Activated T-cell treated with anti-CD3 and anti-CD28 coated beads for 48 hours (primary cell): ENCODE data around the gene ARAF.

Source experiments
- DNase-seq: peaks from one replicate; pipeline ENCODE4 v3.0.0-alpha.2; 2020; ENCODE audit warnings: low read depth

ARAF gene

DNA sequence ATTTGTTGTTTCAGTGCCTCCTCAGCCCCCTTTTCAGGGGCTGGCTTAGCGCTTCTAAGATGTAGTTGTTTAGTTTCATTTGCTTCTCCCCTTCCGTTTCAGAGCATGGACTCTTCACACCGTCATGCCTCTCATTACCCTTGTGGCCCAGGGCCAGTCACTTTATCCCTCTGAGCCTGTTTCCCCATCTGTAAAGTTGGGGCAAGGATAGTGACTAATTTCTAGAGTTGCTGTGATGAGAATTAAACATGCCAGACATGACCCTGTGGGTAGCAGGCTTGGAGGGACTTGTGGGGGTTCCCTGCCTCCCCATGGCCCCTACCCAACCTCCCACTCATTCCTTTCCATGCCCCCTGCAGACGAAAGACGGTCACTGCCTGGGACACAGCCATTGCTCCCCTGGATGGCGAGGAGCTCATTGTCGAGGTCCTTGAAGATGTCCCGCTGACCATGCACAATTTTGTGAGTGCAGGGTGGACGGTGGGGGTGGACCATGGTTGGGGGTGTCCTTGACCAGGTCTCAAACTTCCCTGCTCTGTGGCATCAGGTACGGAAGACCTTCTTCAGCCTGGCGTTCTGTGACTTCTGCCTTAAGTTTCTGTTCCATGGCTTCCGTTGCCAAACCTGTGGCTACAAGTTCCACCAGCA is 3.6 kb downstream of the ARAF start:
- DNase-seq: no peak

DNA sequence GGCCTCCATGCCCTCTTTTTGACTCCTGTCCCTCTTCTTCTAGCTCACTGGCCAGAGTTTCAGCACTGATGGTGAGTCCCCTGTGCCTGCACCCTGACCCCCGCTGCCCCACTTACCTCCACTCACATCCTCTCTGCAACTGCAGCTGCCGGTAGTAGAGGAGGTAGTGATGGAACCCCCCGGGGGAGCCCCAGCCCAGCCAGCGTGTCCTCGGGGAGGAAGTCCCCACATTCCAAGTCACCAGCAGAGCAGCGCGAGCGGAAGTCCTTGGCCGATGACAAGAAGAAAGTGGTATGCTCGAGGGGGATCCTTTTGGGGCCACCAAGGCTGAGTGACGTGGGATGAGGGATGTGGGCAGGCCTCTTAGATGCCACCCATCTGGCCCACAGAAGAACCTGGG is 5.8 kb downstream of the ARAF start:
- DNase-seq: no peak

DNA sequence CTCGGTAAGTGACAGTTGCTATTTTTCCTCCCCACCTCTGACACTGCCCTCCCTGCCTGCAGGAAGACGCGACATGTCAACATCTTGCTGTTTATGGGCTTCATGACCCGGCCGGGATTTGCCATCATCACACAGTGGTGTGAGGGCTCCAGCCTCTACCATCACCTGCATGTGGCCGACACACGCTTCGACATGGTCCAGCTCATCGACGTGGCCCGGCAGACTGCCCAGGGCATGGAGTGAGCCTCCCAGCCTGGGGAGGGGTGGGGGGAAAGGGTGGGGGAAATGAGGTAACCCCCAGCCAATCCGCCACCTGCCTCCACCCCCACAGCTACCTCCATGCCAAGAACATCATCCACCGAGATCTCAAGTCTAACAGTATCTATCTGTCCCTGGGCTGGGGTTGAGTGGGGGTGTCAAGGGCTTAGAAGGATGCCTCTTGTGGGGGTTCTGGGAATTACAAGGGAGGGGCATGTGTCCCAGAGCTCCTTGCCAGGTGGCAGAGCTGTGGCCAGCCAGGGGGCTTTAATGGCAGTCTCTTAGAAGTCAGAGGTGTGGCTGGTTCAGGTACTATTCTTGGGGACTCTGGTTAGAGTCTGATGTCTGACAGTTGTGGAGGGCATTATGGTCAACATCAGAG is 7.8 kb downstream of the ARAF start:
- DNase-seq: no peak

DNA sequence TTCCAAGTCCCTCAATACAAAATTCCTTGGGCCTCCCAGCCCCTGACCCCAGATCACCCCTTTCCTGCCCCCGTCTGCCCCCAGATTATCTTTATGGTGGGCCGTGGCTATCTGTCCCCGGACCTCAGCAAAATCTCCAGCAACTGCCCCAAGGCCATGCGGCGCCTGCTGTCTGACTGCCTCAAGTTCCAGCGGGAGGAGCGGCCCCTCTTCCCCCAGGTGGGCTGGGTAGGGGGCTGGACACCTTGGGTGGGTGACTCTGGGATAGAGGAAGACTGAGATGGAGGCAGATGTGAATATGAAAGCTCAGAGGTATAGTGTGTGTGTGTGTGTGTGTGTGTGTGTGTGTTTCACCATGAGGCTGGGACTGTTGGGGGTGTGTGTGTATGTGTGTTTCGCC is 9.8 kb downstream of the ARAF start:
- DNase-seq: no peak

DNA sequence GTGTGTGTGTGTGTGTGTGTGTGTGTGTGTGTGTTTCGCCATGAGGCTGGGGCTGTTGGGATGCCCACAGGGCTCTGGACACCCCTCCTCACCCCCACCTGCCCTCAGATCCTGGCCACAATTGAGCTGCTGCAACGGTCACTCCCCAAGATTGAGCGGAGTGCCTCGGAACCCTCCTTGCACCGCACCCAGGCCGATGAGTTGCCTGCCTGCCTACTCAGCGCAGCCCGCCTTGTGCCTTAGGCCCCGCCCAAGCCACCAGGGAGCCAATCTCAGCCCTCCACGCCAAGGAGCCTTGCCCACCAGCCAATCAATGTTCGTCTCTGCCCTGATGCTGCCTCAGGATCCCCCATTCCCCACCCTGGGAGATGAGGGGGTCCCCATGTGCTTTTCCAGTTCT is 10.2 kb downstream of the ARAF start:
- no peak for DNase-seq

DNA sequence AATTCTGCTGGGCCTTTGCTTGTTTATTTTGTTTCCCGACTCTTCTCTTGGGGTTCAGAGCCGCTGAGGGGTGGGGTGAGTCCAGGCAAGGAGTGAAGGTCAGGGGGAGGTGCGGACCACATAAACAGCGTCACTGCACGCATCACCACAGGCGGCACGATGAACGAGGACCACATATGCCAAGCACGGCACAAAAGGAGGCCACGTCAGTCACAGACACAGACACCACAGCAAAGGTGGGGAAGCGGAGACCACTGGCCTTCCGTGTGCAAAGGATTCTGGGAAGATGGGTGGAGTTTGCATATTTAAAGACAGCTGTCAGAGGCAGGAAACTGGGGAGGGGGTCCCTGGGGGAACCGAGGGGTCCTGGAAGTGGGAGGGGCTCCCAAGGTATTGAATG is 10.9 kb downstream of the ARAF start:
- DNase-seq: no peak

DNA sequence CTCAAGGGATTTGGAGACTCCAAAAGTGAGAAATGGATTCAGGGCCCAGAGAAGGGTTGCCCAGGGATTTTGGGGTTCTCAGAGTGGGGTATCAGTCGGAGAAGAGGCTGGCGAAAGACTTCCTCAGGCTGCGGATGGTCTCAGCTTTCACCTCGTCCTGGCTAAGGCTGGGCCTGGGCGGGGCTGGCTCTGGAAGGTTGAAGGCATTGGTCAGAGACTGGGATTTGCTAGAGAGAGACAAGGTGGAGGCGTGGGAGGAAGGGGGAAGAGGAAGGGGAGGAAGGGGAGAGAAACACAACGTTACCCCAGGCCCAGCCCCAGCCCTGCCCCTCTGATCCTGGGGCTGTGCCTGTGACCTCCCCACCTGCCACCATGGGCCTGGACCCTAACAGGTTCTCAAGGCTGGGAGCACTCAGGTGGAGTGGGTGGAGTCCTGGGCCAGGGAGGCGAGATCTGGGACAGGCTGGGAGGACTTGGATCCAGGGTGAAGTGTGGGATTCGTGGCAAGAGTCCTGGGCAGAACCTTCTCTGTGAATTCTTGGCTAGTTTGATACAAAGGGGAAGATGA is 11.9 kb downstream of the ARAF start:
- DNase-seq: no peak

DNA sequence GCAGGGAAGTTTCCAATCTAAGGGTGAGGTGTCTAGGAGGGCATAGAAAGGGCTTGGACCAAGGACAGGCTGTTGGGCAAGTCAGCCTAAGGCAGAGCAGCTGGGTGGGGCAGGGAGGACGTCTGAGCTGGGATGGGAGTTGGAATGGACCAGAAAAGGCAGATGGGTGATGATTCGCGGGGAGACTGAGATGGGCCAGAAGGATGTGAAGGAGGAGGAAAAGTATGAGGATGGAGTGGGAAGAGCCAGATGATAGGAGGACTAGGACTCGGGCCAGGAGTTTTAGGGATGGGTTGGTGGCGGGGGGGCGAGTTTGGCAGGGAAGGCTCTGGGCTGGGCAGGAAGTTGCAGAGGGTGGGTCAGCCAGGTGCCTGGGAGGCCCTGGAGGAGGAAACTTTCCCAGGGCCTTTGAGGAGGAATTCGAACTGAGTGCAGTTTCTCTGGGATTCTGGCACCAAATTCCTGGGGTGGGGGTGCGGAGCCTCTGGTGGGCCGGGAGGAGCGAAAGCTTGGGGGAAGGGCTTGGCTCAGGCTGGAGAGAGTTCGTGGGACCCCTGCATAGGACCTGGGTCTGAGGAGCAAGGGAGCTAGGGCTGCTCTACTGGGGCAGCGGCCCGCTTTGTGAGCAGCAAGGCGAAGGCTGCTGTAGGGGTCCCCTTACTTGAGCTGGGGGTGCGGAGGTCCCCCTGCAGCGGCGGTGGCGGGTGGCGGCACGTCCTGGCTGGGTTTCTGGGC is 12.5 kb downstream of the ARAF start:
- no peak for DNase-seq

DNA sequence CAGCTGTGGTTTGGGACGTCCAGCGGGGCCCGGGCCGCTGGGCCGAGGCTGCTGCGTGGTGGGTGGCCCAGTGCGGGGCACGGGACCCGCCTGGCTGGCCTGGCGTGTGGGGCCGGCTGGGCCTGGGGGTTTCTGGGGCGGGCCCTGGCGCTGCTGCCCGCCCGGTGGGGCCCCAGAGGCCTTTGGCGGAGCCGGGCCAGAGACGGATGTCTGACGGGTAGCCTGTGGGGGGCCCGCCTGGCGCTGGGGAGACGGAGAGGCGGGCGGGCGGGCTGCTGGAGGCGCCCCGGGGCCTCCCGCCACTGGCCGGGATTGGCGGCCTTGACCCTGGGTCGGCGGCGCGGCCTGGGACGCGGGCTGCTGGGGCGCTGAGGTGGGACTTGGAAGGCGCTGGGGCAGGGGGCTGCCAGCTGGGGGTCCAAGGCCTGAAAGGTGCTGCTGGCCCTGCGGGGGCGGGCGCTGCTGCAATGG is 13.1 kb downstream of the ARAF start:
- DNase-seq: no peak

DNA sequence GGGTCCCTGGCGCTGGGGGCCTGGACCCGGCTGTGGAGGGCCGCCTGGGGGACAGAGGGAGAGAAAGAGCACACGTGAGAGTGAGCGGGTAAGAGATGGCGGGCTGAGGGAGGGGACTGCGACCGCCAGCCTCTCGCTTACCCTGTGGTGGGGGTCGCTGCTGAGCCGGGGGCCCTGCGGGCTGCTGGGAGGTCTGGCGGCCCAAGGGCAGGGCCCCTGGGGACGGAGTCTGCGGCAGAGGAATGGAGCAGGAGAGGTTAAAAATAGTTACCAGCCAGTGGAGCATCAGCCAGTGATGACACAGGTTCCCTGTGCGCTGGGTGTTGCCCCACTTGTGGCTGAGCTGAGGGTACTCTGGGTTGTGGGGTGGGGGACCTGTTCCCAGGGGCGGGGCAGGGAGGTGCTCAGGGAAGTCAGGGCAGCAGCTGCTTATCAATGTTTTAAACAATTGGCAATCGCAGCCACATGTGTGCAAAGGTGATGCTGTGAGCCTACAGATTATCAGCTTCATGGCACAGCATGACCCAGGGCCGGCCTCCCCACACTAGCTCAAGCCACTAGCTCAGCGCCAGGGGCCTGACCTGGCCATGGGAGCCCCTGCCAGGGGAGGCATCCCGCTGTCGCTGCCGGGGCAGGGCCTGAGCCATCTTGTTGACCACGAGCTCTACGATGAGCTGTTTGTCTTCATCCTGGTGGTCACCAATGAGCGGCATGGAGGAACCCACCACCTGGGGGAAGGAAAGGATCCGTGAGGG is 13.7 kb downstream of the ARAF start:
- DNase-seq: no peak

DNA sequence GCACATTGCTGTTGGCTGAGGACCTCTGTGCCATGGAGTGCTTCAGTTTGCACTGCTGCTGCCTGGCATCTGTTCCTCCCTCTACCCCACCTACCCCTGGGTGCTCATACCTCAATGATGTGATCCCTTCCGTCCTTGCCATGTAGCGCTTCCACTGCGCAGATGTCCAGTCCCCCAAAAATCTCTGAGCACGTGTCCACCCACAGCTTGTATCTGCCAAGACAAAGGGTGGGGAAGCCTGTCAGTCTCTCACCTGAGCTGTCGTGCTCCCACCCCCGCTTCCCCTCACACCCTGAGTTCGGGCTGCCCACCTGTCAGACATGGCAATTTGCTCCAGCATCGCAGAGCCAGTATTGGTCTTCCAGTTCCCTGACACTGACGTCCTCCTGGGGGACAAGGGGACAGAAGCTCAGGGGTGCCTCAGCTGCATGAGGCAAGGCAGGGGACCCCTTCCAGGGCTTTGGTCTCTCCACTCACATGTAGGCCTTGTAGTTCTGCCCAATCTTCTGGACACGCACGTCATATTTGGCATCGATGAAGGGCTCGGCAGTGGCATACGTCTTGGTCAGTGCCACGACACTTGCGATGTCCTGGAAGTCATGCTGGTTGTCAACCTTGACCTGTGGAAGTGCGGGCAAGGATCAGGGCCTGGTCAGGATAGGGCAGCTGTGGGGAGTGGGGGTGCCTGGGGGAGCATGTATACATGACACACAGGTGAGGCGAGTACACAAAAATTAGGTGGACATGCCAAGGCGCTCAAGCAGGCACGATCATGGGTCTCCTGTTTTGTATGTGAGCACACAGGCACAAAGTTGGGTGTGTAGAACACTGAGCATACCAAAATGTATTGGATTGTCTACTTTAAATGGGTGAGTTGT is 15.3 kb downstream of the ARAF start:
- DNase-seq: no peak

DNA sequence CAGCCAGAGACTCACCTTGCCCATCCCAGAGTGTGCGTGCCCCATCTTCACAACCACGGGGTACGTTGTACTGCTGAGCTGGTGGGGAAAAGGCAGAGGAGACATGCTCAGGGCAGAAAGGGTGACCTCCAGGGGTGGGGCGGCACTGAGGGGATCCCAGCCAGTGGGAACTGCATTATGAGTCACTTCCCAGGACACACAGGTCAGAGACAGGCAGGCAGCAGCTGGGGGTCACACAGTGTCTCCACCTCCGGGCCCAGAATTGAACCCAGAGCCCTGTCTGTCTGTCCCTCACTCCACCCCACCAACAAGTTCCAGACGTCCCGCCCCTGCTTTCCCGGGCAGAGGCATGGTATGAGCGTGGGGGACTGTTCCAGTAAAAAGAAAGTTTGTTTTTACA is 16.4 kb downstream of the ARAF start:
- no peak for DNase-seq

DNA sequence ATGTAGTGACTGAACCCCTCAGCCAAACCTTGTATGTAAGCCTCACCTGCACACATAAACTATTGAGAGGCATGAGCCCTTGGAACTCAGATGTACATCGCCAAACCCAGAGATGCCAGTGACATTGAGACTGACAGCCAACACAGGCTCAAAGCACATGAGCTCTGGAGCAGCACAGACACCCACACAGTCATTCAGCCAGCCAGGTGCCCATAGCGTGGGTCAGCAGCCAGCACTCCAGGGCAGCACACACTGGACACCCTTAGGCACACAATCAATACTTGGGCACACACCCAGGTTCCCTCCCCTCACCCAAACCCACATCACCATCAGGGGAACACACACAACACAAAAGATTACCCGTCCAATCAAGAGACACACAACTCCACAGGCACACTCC is 16.9 kb downstream of the ARAF start:
- no peak for DNase-seq

DNA sequence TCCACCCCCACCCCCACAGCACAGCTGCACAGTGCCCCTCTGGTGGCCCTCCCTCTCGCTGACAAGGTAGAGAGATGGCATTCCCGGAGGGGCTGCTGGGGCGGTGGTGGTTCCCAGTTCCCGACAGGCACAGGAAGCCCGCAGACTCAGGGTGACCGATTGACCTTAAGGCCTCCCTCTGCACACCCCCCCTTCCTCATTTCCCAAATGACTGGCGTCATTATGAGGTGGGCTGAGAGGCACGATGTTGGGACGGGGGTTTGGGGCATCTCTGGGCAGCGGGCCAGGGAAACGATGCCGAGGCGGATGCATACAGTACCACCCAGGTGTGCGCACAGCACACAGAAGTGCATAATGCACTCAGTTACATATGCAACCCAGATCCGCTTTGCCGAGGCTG is 17.7 kb downstream of the ARAF start:
- no peak for DNase-seq

DNA sequence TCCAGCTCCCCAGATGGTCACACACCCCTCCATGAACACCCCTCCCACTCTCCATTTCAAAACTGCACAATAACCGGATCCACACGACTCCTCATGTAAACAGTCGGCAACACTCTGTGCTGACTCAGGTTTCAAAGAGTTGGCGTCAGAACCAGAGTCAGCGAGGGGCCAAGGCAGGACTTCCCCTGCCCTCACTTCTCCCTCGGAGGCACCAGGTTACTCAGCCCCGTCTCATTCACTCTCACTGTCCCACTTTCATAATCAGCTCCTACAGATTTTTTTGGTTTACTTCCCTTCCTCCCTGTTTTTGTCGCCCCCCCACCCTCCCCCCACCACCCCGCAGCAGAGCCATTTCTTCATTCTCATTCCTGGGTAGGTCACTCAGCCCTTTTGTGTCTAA is 18.5 kb downstream of the ARAF start:
- peak; percentile 38 for DNase-seq

DNA sequence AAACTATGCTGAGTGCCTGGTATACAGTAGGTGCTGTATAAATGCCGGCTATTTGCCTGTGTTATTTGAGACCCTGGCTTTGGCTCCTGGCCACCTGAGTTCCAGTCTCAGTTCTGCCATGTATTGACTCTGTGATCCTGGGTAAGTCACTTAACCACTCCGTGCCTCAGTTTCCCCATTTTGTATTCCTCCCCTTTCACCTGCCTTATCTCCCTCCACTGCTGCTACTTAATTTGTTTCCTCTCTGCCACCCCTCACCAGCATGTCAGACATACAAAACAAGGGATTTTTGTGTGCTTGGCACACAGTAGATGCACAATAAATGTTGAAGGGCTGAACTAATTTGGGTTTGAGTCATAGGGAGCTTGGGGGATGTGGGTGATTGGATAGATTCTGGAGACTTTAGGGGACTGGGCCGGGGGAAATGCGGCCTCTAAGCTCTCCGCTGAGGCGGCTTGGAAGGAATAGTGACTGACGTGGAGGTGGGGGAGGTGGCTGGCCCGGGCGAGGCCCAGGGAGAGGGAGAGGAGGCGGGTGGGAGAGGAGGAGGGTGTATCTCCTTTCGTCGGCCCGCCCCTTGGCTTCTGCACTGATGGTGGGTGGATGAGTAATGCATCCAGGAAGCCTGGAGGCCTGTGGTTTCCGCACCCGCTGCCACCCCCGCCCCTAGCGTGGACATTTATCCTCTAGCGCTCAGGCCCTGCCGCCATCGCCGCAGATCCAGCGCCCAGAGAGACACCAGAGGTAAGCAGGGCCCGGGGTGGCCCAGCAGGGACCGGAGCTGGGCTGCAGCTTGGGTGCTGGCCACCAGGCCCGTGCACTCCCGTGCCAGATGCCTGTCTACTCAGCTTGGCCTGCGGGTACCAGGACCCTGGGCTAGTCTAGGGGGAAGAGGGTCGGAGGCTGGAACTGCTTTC is 21.0 kb downstream of the ARAF start, which contains the start of gene TIMP1:
Gene TIMP1 (plus strand): TSS at position 706 of the 917 bp plus-strand sequence. CDS start 980 bp downstream, outside the sequence.
- peak; percentile 71 for DNase-seq

DNA sequence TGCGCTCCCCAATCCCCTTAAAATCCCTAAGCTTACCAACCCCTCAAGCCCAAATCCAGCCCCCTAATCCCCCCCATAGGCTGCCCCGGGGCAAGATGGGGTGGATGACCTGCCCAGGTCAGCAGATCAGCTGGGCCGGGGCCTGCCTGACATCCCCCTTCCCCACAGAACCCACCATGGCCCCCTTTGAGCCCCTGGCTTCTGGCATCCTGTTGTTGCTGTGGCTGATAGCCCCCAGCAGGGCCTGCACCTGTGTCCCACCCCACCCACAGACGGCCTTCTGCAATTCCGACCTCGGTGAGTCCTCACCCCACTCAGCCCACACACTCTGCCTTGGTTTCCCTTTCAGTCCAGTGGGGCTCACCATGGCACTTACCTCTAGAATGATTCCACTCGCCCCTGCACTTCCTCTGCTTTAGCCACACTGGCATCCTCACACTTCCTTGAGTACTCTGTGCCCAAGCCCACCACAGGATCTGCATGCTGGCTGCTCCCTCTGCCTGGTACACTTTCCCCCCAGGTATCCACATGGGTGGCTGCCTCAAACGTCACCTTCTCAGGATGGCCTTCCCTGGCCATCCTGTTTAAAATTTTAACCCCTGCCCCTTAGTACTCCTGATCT is 22.3 kb downstream of the ARAF start:
- no peak for DNase-seq

DNA sequence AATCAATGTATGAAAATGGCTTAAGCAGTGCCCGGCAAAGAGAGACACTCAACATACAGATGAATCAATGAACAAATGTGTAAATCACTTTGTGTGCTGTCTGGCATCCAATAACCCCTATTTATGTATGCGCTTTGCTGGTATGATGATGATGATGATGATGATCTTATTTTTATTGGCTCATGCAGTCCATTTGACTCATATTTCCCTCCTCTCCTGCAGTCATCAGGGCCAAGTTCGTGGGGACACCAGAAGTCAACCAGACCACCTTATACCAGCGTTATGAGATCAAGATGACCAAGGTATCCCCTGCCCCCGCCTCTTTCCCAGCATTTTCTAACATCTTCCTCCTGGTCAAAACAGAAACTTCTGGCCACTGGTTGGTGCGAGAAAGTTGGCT is 23.7 kb downstream of the ARAF start:
- no peak for DNase-seq

DNA sequence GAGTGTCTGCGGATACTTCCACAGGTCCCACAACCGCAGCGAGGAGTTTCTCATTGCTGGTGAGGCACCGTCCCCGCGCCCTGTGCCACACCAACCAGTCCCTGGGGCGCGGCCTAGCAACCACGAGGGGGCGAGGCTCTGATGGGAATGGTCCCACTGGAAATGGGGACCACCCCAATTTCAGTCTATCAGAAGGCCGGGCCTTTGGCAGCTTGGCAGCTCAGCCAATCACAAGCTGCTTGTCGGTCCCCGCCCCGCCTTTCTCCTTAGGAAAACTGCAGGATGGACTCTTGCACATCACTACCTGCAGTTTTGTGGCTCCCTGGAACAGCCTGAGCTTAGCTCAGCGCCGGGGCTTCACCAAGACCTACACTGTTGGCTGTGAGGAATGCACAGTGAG is 24.3 kb downstream of the ARAF start:
- no peak for DNase-seq
